BJ (cell line): ENCODE measurements around the gene HNF1B. TPM values are rescaled to one million over a fixed set of nuclear protein-coding genes. Genes with fewer than 3 reads are reported as not detected.

Source experiments
- CTCF ChIA-PET: fragments of 350-600 bp; formaldehyde crosslinking; extraction: SDS; loops from one replicate; lab custom pipeline; 2021; ENCODE audit warnings: antibody characterized with exemption, inconsistent platforms; lab: Yijun Ruan, JAX
- POLR2A ChIA-PET: fragments of 300-600 bp; sonication (Branson Sonifier 250); formaldehyde crosslinking; extraction: SDS; loops from one replicate; lab custom pipeline; 2021; ENCODE audit warnings: antibody characterized with exemption; lab: Charles Lee
- DNase-seq: peaks from one replicate; pipeline ENCODE4 v3.0.0-alpha.2; 2011; ENCODE audit warnings: low read depth
- H3K27me3 ChIP-seq: 2 replicates; pipeline ENCODE4 v1.6.0; 2011; ENCODE audit warnings: low read length; ENCODE audit not compliant: control insufficient read depth, insufficient read depth
- H3K36me3 ChIP-seq: 2 replicates; pipeline ENCODE4 v1.5.1; 2011; ENCODE audit warnings: low read length; ENCODE audit not compliant: control insufficient read depth, insufficient read depth
- H3K4me3 ChIP-seq: 2 replicates; pipeline ENCODE4 v1.5.1; 2011; ENCODE audit warnings: low read depth, mild to moderate bottlenecking, control low read depth, low read length
- polyA plus RNA-seq: library from polyadenylated mRNA; depleted of rRNA; stranded (reverse); fragments of >200 nt; gene quantifications from 2 replicates; pipeline ENCODE4 v1.2.3, GENCODE V29; 2011
- TF ChIP-seq, protein P1 (sequence below): IDR thresholded peaks from 2 replicates; pipeline ENCODE4 v1.5.1; 2011; ENCODE audit warnings: low read depth, mild to moderate bottlenecking, control low read depth, inconsistent platforms, low read length, moderate library complexity; ENCODE audit not compliant: insufficient read depth

The HNF1B gene
- polyA plus RNA-seq, 1 experiment: not detected

DNA sequence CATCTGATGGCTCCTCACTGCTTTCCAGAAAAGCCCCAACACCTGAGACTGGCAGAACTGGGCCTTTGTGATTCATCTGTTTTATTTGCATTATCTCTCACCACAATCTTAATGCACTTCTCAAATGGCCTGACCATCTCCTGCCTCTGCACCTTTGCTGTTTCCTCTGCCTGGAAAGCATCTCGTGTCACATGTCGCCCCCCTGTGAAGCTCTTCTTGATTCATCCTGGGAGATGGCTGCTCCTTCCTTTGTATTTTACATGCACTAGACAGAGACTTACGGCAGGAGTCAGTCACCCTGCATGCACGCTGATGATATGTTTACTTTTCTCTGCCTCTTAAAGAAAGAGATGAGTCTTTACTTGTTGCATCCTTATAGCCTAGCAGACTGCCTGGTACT lies 30.0 kb downstream of the HNF1B start:
- Histone ChIP-seq H3K27me3 (peaks cover 1% of the 10 kb centered on the region; the same call in 1 of the 2 replicates), H3K36me3 (no peaks in the 10 kb centered on the region), H3K4me3 (no peak overlapping the region)
- ChIA-PET CTCF (no interaction called here), POLR2A (no interaction called here)
- TF ChIP-seq, protein P1, sequence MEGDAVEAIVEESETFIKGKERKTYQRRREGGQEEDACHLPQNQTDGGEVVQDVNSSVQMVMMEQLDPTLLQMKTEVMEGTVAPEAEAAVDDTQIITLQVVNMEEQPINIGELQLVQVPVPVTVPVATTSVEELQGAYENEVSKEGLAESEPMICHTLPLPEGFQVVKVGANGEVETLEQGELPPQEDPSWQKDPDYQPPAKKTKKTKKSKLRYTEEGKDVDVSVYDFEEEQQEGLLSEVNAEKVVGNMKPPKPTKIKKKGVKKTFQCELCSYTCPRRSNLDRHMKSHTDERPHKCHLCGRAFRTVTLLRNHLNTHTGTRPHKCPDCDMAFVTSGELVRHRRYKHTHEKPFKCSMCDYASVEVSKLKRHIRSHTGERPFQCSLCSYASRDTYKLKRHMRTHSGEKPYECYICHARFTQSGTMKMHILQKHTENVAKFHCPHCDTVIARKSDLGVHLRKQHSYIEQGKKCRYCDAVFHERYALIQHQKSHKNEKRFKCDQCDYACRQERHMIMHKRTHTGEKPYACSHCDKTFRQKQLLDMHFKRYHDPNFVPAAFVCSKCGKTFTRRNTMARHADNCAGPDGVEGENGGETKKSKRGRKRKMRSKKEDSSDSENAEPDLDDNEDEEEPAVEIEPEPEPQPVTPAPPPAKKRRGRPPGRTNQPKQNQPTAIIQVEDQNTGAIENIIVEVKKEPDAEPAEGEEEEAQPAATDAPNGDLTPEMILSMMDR: no peak
- DNase-seq: no peak

DNA sequence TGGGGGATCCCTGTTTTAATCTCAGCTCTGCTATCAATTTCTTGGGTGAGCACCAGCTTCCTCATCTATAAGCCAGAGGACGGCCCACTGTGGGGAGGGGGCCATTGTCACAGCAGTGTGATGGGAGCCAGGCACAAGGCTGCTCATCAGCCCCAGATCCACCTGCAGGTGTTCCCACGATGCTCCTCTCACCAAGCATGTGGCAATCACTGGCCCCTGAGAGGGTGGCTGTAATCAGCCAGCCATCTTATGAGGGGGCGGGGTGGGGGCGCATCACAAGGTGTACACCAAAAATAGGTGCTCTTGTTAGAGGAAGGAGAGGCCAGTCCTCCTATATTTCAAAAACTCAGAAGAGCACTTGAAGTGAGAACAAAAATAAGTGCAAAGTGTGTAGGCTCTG lies 31.2 kb downstream of the HNF1B start:
- H3K27me3 ChIP-seq: peaks cover 1% of the 10 kb centered on the region
- TF ChIP-seq, protein P1: no peak
- H3K36me3 ChIP-seq: no peaks in the 10 kb centered on the region
- H3K4me3 ChIP-seq: no peak overlapping the region
- CTCF ChIA-PET: no interaction called here
- POLR2A ChIA-PET: no interaction called here
- no peak for DNase-seq

DNA sequence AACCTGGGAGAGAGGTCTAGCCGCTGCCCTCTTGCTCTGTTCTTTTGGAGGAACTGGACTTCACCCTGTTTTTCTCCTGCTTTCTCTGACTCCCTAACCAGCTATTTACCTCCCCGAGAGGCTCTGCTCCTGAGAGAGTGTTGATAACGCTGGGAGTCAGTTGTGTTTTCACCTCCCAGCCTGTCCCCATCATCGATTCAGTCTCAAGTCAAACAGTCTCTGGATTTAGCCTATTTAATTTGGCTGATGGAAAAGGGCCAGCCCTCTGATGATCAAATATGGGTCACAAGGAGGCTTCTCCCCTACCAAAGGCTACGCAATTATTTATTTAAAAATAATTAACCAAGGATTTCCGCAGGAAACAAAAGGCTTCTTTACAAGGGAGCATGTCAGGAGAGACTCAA lies 31.8 kb downstream of the HNF1B start:
- ChIA-PET CTCF (interaction anchor here (2.7 kb wide), 1 partner anchor 11 kb away, joined by 16 read pairs; no protein-coding TSS in a partner anchor), POLR2A (no interaction called here)
- no peak for DNase-seq
- Histone ChIP-seq H3K36me3 (no peaks in the 10 kb centered on the region), H3K27me3 (peaks cover 3% of the 10 kb centered on the region), H3K4me3 (no peak overlapping the region)
- TF ChIP-seq, protein P1: no peak

DNA sequence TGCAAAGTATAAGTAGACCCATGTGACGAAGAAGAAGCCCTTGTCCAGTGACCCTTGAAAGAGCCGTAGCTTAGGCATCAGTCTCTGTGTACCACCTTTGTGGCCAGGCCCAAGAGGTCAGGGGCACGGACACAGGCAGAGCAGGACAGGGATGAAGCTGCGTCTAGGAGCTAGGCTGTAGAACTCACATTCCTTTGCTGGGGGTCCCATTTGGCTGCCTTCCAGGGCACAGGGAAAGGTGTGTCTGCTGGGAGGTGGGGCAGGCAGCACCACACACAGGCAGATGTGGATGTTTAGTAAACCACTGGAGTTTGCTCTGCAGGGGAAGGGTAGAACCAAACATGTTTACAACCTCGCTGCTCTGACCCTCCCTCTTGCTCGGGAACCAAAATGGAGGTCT lies 33.7 kb downstream of the HNF1B start:
- ChIA-PET CTCF (interaction anchor here (1.1 to 2.7 kb wide), 4 partner anchors 9 to 61 kb away, joined by 3 to 16 read pairs (median 4); no protein-coding TSS in a partner anchor), POLR2A (no interaction called here)
- no peak for DNase-seq
- Histone ChIP-seq H3K4me3 (no peak overlapping the region), H3K36me3 (no peaks in the 10 kb centered on the region), H3K27me3 (peaks cover 3% of the 10 kb centered on the region)
- TF ChIP-seq, protein P1: no peak

DNA sequence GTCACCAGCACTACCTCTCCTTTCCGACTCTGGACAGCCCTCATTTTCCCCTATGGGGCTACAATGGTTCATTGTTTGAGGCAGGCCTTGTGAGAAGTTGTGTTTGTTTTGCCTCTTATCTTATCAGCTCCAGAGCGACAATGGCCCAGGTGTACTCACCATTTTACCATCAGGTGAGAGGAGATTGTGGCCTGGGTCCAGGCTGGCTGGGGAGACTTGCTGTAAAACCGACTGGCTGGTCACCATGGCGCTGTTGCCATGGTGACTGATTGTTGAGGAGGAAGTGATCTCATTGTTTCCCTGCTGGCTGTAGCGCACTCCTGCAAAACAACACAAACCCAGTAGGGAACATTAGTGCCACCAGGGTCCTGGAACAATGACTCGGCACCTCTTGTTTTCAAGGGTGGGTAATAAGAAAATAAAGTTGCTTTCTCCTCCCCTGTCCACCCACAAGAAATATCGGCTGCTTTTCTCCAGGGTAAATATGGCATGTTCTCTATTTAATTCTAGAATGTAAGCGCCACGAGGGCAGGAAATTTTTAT lies 34.4 kb downstream of the HNF1B start:
- DNase-seq: no peak
- TF ChIP-seq, protein P1: no peak
- ChIA-PET CTCF (interaction anchor here (1.6 to 2.7 kb wide), 3 partner anchors 8 to 12 kb away, joined by 4 to 16 read pairs (median 5); no protein-coding TSS in a partner anchor), POLR2A (no interaction called here)
- Histone ChIP-seq H3K36me3 (no peaks in the 10 kb centered on the region), H3K27me3 (peaks cover 3% of the 10 kb centered on the region), H3K4me3 (no peak overlapping the region)
